Cardiac fibroblast (primary cell): Measurements from ENCODE around the gene TMEM119.
A peak's percentile ranks its signal among the peaks of the same experiment; 100 is the strongest.
"Not testable (repeated sequence)": the region's sequence is repeated elsewhere in the genome, so short reads cannot be mapped to it uniquely, and the experiment has no call there.

Experiments
- DNase-seq, 2 donors: peaks; one replicate each; pipeline versions ENCODE4 v3.0.0 to v3.0.0-alpha.2; 2010; ENCODE audit warnings: low read depth in 2 of 2
- H3K4me3 ChIP-seq, 2 donors: replicated peaks in 1 of 2; 1 replicate in 1 of 2; 2 replicates in 1 of 2; pipeline ENCODE4 v1.5.1; 2011; ENCODE audit warnings: low read depth in 2 of 2, low read length in 2 of 2, mild to moderate bottlenecking in 2 of 2, moderate library complexity in 1 of 2
- CTCF ChIP-seq: IDR thresholded peaks from one replicate; pipeline ENCODE4 v1.5.1; 2011; ENCODE audit warnings: low read depth, mild to moderate bottlenecking, low read length, inconsistent platforms

The TMEM119 gene

GRCh38 chr12:108633081-108633533 lies 35.2 kb upstream of the TMEM119 start:
- TF ChIP-seq CTCF, result no peak
- no peak overlapping the region for H3K4me3 ChIP-seq
- no peak for DNase-seq

- H3K4me3 ChIP-seq, DNase-seq: not testable (repeated sequence)
Observed at GRCh38 chr12:108631261-108631660, 33.4 kb upstream of the TMEM119 start.

GRCh38 chr12:108630481-108631207 lies 32.8 kb upstream of the TMEM119 start:
- peak in 1 of 2 donors; percentile 50 for DNase-seq
- TF ChIP-seq CTCF, result no peak
- H3K4me3 ChIP-seq, result no peak overlapping the region

- peak; percentile 76 to 88 for DNase-seq
- no peak overlapping the region for H3K4me3 ChIP-seq
- no peak for TF ChIP-seq CTCF
Observed at GRCh38 chr12:108629824-108630476, 32.1 kb upstream of the TMEM119 start.

GRCh38 chr12:108629151-108629550 lies 31.3 kb upstream of the TMEM119 start:
- no peak for TF ChIP-seq CTCF
- DNase-seq, result no peak
- no peak overlapping the region for H3K4me3 ChIP-seq

GRCh38 chr12:108627134-108627920 lies 29.4 kb upstream of the TMEM119 start:
- TF ChIP-seq CTCF, result no peak
- no peak overlapping the region for H3K4me3 ChIP-seq
- DNase-seq, result no peak

GRCh38 chr12:108625228-108625627 lies 27.3 kb upstream of the TMEM119 start:
- DNase-seq, result no peak
- no peak for TF ChIP-seq CTCF
- no peak overlapping the region for H3K4me3 ChIP-seq
